ENCODE data around the gene NCBP2L.

NCBP2L gene

DNA sequence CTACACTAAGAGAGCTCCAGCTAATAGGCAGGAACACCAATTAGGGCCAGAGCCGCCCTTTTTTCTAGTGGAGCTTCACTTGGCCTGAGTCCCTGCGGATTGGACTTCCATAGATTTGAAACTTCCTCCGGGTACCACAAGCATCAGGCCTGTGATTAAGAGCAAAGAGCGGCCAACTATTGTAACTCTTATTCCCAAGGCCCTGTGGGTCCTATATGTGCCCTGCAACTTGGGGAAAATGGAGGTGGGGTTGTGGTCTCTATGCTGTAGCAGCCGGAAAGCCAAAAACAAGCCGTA is at the start of gene NCBP2L:
Gene NCBP2L (plus strand): TSS at position 198 of the 297 bp plus-strand sequence. CDS start 16,488 bp downstream, outside the sequence.
- DNase-seq (ENCODE audit: low read depth), result no peak

DNA sequence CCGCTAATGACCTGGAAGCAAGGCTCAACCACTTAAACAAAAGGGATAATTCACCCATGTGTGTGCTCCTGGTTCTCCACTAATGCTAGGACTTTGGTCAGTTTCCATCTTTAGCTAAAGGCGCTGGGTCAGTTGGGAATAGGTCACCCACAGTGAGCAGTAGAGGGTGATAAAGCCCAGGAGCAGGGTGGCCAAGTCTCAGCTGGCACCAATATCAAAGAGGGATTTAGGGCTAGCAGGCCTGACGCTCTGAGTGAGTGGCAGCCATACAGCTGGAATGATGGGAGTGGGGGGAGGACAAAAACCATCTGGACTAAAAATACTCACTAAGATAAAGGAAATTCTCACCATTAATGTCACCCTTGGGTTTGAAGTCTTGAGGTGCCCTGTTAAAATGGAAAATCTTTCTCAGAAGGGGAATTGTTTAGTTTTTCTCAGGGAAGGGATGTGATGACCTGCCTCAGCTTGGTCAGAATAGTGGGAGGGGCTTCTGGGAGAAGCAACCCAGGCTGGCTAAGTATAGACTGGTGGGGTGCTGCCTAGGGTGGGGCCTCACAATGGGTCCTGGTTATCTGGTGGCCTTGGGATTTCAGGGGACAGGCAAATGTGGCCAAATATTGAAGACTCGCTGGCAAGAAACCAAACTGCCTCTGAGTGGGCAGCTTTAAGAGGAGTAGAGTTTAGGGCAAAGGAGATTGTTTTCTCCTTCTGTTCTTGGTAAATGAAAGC is 49.0 kb upstream of the NCBP2L start:
- DNase-seq (ENCODE audit: low read depth), result no peak

DNA sequence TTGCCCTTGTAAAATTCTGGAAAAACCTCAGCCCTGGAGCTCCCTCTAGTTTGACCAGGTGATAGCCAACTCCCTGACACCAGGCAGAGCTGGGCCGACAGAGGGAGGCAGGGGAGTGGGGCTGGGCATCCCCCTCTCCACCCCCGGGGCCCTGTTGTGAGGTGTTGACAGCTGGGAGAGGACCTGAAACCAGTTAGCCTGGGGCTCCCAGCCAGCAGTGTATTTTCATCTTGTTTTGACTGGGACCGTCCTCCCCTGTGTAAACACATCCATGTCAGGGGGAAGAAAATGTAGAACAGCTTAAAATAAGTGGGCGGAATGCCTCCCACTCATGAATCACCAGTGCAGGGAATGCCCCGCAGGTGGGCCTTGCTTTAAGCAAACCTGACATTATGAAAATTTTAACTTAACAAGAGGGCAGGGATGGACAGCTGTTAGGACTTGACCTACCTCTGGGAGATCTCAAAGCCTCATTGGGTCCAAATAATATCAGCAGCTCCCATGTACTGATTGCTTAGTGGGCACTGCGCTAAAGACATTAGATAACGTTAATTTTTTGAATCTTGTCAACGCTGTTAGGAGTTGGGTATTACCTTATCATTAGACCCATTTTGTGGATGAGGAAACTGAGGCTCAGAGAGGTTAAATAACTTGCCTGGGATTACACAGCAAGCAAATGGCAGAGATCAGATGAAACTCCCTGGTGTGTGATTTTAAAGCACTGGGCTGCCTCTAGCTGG is 47.8 kb upstream of the NCBP2L start:
- no peak for DNase-seq (ENCODE audit: low read depth)

DNA sequence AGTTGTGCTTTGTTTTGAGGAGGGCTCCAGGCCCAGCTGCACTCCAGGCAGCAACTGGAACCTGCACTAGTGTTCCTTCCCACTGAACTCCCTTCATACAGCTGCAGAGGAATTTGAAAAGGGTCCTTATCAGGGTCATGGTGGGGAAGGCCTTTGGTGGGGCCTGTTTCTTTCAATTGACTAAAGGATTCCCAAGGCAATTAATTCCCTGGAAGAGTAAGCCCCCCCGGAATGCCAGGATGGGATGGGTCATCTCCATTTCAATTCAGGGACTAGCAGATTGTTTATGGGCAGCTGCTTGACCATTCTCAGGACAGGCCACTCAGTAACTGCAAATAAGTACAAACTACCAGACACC is 47.3 kb upstream of the NCBP2L start:
- DNase-seq (ENCODE audit: low read depth), result no peak

DNA sequence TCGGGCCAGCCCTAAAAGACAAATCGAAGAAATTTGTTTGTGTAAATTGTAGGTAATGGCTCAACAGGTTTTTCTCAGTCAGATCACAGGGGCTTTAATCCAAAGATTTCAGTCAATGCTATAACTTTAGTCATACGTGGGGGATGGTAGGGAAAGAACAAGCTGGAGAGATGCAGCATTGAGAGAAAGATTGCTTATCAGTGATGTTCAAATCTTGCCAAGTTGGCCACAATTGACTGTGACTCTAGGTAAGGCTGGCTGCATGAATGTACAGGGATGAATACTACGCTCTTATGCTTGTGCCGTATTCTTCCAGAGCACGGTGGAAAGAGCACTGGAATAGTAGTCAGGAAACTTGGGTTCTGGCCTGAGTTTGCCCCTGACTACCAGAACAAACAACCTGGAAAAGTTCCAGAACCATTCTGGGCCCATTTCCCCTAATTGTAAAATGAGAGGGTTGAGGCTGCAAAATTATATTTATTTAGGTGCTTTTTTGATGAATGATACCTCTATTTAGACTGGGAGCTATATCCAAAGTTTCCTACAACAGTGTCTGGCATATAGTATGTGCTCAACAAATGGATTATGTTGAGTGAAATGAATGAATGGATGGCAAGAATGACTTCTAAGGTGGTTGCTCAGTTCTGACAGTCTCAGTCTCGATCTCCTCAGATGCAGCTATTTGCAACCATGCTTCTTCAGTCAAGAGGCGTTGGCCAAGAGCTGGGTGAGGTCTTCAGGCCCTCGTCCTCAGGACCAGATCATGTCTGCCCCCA is 46.4 kb upstream of the NCBP2L start:
- DNase-seq (ENCODE audit: low read depth), result no peak

DNA sequence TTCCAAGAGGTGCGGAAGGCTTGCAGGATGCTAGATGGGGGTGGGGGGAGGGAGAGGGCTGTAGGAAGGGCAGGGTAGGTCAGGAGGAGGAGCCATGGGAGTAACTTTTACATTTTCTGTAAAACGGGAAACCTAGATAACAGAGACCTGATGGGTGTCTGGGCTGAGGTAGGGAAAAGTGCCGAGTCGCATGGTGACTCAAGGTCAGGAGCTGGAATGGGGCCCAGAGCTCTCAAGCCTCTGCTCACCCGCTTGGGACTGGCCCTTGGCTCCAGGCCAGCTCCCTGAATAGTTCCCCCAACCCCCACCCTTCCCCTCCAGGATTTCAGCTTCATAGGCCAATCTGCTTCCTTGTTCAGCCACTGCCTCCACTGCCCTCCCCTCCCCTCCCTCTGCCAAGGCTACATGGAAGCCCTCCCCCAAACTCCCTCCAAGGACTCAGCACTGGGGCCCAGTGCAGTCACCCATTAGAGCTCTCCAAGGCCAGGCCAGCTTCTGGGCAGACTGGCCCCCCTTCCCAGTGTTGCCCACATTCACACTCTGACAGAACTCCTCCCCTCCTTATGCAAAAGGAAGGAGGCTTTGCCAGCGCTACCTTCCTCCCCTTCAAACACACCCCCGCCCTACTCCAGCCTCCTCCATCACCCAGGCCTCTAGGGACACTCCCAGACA is 45.6 kb upstream of the NCBP2L start:
- no peak for DNase-seq (ENCODE audit: low read depth)

DNA sequence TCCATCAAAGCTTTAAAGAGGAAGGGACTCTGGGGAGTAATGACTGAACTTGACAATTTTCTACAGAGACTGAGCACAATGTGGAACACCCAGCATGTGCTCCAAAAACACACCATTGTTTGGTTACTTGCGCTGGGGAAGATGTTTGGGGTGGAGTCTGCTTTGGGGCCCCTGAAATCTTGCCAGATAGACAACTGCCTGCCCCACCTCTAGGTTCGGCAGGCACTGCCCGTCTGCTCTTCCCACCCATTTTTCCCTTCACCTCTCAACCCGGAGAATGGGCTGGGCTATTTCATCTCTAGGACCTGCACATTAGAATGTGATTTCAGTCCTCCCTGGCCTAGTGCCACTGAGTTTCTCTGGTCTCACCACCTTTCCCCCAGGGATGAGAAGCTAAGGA is 43.8 kb upstream of the NCBP2L start:
- no peak for DNase-seq (ENCODE audit: low read depth)

DNA sequence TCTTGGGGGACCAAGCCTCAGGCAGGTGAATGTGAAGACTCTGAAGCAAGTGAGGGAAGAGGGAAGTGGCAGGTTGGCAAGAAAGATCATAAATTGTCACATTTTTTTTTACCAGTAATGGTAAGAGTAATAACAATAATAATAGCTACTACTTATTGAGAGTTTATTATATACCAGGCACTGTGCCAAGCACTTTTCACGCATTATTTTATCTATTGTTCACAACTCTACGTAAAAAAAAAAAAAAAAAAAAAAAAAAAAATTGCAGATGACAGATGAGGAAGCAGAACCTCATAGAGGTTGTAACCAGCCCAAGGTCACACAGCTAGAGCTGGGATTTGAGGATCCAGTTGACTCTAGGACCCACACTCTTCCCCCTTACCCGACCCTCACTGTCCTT is 42.9 kb upstream of the NCBP2L start:
- no peak for DNase-seq (ENCODE audit: low read depth)

DNA sequence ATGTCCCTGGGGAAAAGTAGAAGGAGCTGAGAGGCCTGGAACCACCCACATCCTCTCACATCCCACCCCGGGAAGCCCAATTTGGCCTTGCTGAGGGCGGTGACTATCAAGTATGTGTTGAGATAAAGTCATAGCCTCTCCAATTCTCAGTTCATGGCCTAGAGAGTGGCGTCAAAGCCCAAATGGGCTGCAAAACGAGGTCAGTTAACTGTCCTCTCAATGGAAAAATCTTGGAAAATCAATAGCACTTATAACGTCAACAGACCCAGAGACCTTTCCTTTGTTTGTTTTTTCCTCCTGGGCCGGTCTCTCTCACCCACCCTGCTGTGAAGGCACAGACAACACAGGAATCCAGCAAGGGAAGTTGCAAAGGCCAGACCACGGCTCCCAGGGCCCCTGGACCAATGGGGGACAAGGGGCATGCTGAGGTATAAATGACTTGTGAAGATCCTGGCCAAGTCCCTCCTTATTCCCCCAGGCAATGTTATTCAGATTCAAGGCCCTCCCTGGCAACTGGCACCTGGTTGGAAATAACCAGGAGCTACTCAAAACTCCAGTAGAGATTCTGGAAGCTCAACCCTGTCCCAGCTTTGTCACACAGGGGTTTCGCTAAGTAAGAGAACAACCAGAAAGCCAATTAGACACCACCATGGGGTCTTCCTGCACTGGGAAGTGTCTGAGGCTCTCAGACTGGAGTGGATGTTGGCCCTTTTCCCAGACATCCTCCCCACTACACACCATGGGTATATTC is 40.6 kb upstream of the NCBP2L start:
- no peak for DNase-seq (ENCODE audit: low read depth)

DNA sequence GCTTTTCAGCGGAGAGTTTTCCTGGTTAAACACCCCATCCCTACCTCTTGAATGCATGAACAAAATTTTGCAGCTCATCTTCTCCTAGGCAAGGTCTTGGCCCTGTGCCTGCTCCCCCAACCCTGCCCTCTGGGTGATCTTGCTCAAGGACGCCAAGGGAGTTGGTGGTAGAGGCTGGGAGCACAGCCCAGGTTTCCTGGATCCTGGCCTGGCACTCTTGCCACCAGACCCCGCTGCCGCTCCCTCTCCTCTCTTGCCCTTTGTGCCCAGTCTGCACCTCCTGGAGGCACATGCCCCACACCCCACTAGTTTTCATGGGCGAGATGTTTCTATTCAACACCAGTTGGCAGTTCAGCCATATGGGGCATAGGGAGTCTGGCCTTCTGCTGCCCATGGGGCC is 39.3 kb upstream of the NCBP2L start:
- DNase-seq (ENCODE audit: low read depth), result no peak

DNA sequence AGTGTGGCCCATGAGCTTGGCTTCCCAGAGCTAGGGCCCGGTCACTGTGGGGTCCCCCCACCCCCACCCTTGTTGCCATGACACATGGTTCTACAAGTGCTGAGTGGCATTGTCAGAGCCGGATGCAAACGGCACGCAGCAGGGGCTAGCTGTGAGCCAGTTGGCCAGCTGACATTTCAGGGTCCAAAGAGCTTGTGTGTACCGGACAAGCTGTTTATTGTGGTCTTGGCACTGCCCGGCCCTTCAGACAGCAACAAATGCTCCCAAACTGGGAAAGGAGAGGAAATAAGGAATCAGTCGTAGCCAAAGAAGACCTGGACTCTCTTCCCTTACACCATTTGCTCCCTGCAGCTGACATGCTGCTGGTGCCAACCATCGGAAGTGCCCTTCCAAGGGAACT is 38.8 kb upstream of the NCBP2L start:
- no peak for DNase-seq (ENCODE audit: low read depth)

DNA sequence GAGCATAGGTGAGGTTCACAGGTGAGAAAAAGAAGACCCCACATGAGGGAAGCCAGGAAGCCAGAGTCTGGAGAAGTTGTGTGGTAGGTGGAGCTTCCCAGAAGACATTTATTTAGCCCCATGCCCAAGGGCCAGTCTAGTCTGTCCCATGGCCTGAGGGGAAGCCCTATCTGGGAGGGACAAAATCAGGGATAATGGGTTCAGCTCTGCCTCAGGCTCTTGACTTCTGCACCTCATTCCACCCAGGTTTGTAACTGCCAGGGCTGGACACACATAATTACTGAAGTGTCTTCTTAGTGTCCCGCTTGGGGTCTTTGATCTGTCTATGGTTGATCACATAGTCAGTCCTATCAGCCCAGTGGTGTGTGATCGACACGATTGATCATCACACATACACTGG is 38.0 kb upstream of the NCBP2L start:
- no peak for DNase-seq (ENCODE audit: low read depth)

DNA sequence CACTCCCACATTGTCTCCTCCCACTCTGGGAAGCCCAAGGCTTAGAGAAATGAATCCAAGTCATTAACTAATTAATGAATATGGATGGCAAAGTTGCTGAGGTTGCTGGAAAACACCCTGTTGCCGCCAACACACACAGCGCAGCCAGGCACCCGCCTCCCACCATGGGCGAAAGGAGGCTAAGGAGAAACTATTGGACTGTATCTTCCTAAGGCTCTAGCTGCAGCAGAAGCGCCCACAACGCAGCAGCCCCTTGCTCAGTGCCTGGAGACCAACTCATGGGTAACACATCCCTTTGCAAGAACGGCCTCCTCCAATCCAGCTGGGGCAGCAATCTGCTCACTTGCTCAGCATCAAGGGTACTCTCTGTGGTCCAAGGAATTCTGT is 36.1 kb upstream of the NCBP2L start:
- DNase-seq (ENCODE audit: low read depth), result no peak

DNA sequence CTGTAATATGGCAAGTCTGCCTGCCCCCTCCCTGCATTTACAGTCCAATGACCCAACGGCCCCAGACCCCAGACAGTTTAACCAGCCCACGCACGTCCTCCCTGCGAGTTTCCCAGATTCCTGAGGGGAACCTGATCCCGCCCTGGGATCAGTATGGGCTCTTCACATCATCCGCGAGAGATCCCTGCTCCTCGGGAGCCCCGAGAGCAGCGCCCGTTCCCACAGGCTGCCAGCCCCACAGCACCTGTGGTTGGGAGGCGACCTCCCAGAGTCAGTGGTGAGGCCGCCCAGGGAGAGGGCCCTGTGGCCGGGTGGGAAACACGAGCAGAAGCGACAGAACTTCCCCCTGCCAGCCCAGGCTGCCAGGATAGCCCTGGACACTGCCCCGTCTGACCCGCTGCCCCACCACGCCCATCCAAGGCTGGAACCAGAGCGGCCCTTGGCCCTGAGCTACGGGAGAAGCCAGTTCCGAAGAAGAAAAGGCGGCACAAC is 34.8 kb upstream of the NCBP2L start:
- DNase-seq (ENCODE audit: low read depth), result no peak

DNA sequence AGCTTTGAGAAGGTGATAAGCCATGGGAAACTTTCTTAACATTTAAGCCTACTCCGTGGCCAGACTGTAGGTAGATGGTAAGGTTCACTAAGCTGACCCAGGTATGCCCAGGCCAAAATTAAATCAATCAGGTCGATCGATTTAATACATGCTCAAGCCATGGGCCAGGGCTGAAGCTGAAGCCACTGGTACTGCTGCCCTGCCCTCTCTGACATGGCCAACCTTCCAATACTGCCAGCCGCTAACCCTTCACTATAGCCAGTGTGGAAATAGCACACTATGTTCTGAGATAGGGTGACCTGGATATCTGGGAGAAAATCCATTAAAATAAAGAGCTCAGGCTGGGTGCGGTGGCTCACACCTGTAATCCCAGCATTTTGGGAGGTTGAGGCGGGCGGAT is 33.5 kb upstream of the NCBP2L start:
- no peak for DNase-seq (ENCODE audit: low read depth)

DNA sequence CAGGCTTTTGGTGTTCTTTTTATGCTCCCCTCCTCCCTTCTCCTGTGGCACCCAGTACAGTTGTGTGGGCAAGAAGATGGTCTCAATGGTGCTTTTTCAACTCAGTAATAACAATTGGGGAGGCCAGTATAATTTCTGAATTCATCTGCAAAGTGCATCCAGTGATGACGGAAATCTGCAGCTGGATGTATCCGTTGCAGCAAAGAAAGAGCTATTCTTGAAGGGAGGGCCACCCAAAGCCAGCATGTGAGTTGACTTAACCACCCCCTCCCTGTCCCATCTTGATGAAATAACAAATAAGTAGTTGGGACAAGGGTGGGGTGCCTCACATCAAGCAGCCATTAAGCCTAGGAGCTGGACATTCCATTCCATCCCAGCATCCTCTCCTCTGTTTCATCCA is 32.7 kb upstream of the NCBP2L start:
- no peak for DNase-seq (ENCODE audit: low read depth)

DNA sequence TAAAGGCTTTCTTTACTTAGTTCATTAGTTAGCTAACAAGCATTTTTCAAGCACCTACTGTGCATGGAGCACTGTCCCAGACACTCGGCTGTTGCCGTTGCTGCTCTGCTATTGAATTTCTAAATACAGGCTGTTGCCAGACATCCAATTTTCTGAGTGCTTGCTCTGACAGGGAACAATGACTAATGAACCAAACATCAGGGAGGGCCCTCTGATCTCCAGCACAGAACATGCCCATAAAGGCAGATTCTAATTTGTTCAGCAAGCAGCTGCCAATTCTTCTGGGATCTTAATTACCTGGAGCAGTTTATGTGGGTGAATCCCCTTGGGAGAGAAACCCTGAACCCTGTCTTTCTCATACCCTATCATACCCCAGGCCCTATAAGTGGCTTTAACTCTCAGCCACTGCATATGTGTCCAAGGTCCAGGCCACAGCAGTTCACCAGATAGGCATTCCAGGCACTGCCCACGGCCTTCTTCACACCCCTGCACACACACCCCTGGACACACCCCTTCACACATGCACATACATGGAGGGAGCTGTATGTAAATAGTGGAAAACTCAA is 29.9 kb upstream of the NCBP2L start:
- DNase-seq (ENCODE audit: low read depth), result no peak

DNA sequence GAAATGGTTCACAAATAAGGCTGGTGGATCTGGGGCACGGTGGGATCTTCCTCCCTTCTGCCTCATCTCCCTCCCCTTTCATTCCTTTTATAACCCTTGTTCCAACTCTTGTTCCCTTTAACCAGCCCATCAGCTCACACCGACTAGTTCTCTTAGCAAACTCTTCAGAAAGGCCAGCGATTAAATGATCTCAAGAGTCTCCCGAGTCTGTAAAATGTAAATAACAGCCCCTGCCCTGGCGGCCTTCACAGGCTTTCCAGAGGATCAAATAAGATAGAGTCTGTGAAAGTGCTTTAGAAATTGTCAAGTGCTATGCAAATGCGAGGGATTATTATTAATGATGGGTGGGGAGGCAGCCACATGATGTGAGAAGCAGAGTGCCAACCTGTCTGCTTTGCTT is 29.0 kb upstream of the NCBP2L start:
- DNase-seq (ENCODE audit: low read depth), result no peak

DNA sequence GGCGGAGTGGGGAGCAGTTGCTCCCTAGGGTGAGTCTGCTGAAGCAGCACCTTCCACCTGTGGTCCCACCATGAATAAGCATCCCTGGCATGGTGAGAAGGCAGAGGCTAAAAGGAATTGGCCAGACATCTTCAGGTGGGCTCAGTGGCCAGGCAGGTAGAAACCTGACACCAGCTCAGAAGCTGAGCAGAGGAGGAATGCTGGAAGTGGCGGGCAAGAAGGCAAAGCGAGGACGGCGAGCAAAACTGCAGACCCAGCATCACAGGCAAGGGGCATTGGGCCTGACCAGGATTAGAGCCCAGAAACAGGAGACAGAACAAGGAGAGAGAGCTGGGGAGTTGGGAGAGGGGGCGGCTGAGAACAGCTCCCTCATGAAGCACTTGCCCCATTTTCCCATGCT is 27.3 kb upstream of the NCBP2L start:
- DNase-seq (ENCODE audit: low read depth), result no peak

DNA sequence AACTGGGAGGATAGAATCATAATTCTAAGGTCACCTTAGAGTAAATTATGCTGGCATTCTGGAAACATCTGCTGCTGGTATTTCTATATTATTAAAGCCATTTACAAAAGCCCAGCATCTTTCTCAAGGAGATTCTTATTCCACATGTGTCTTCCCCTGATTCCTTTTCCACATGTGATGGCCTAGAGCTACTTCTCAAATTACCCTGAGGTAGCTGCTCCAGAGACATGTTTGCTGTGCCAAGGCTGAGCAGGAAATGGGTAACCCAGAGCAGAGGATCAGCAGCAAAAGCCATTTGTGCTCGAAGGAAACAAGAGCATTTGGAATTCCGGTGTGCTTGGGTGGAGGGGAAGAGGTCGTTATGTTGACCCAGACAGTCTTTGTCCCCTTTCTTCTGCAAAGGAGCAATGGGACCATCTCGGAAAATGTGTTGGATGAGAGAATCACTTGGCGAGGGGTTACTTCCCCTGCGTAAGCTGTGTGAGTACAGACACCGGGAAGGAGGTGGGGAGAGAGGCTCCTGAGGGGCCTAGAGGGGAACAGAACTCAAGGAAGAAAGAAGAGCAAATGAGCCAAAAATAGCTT is 26.6 kb upstream of the NCBP2L start:
- DNase-seq (ENCODE audit: low read depth), result no peak

DNA sequence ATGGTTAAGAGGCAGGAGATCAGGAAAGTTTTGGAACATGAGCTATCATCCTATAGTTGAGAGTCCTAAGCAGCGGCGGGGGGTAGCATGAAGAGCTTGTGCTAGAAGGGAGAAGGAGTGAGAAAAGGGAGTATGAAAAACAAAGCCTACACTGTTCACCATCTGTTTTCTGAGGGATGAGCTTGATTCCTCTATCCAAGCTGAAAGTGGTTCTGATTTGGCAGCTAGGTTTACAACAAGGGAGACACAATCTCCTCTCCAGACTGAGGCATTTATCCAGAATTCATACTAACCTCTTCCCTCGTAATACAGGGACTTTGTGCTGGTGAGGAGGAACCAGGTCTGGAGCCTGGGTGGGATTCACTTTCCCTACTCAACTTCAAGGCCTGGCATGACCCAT is 25.5 kb upstream of the NCBP2L start:
- no peak for DNase-seq (ENCODE audit: low read depth)

Data from non-pigmented ciliary epithelial cell (primary cell).